VCaP (cell line): ENCODE measurements around the gene ZSCAN2.
"Not testable (repeated sequence)": the region's sequence is repeated elsewhere in the genome, so short reads cannot be mapped to it uniquely, and the experiment has no call there.

ENCODE experiments used
- H3K27ac ChIP-seq: fragments of 450-650 bp; 2 replicates; pipeline ENCODE4 v1.5.1; 2017
- TF ChIP-seq, protein P1 (sequence below): fragments of 450-650 bp; conservative IDR thresholded peaks from 2 replicates; pipeline ENCODE4 v1.5.1; 2017; ENCODE audit warnings: mild to moderate bottlenecking, moderate library complexity

Gene ZSCAN2

DNA sequence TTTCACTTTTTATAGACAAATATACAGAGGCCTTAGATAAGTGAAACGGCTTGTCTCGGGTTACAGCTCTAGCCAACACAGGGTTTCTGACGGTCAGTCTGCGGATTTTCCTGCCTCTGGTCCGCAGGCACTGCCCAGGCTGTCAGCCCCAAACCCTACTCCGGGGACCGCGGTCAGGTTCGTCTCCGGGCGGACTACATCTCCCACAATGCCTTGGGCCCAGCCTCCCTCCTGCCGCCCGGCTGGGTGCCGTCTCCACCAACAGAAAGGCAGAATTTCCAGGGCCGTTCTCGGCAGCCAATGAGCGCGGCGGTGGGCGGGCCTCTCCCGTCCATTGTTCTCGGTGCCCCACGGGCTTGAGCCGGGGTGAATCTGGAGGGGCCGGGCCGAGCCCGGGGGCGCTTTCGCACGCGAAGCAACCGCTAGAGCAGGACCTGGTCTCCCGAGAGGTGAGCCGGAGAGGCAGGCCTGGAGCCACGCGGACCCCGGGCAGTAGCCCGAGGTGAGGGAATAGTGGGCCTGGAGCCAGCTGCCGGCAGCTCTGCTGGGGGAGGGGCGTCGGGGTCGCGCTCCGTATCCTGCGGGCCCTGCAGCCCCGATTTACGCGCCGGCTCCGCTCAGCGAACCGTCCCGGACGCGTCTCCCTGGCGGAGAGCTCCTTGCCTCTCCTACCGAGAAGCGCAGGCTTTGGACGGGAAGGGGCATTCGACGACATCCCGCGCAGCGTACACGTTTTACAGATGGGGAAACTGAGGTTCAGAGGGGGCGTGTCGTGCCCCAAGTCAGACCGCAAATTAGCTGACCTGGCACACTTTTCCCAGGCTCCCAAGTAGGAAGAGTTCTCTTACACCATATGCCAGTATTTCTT lies at the start of gene ZSCAN2:
TSS of gene ZSCAN2 (plus strand) at position 323 of the 868 bp plus-strand sequence. CDS start 2,919 bp downstream, outside the sequence.
- TF ChIP-seq, protein P1, sequence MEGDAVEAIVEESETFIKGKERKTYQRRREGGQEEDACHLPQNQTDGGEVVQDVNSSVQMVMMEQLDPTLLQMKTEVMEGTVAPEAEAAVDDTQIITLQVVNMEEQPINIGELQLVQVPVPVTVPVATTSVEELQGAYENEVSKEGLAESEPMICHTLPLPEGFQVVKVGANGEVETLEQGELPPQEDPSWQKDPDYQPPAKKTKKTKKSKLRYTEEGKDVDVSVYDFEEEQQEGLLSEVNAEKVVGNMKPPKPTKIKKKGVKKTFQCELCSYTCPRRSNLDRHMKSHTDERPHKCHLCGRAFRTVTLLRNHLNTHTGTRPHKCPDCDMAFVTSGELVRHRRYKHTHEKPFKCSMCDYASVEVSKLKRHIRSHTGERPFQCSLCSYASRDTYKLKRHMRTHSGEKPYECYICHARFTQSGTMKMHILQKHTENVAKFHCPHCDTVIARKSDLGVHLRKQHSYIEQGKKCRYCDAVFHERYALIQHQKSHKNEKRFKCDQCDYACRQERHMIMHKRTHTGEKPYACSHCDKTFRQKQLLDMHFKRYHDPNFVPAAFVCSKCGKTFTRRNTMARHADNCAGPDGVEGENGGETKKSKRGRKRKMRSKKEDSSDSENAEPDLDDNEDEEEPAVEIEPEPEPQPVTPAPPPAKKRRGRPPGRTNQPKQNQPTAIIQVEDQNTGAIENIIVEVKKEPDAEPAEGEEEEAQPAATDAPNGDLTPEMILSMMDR = no peak
- H3K27ac ChIP-seq = peak within 1 kb of the TSS; percentile 81

DNA sequence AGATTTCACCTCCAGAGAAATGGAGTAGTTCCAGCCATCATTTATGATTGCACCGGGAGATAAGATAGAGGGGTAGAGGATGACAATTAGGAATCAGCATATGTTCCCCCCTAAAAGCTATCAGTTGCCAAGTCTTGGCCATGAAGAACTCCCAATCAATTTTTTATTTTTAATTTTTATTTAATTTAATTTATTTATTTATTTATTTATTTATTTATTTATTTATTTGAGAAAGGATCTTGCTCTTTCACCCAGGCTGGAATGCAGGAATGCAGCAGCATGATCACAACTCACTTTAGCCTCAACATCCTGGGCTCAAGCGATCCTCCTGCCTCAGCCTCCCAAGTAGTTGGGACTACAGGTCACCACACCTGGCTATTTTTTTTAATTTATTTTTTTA lies 49.2 kb upstream of the ZSCAN2 start:
- H3K27ac ChIP-seq = not testable (repeated sequence)

DNA sequence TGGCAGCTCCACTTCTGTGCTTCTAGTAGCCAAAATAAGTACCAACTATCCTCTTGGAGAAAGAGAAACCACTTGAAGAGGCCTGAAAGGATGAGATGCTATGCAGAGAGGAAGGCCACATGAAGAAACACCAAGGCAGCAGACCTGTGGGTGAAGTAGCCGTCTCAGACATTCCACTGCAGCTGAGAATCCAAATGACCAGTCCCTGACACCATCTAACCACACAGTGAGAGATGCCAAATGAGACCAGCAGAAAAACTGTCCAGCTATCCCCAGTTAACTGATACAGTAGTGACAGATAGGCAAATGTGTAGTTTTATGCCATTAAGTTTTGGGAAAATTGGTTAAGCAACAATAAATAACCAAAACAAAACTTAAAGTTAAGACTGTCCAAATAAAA lies 47.9 kb upstream of the ZSCAN2 start:
- H3K27ac ChIP-seq = no peak overlapping the region
- TF ChIP-seq, protein P1 = no peak

DNA sequence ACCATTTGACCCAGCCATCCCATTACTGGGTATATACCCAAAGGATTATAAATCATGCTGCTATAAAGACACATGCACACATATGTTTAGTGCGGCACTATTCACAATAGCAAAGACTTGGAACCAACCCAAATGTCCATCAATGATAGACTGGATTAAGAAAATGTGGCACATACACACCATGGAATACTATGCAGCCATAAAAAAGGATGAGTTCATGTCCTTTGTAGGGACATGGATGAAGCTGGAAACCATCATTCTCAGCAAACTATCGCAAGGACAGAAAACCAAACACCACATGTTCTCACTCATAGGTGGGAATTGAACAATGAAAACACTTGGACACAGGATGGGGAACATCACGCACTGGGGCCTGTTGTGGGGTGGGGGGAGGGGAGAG lies 44.1 kb upstream of the ZSCAN2 start:
- H3K27ac ChIP-seq = not testable (repeated sequence)

DNA sequence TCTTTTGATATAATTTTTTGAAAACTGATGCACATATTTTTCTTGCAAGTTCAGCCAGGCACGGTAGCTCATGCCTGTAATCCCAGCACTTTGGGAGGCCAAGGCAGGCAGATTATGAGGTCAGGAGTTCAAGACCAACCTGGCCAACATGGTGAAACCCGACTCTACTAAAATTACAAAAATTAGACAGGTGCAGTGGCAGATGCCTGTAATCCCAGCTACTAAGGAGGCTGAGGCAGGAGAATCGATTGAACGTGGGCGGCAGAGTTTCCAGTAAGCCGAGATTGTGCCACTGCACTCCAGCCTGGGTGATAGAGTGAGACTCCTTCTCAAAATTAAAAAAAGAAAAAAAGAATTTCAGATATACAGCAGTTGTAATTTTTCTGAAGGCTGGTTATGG lies 32.8 kb upstream of the ZSCAN2 start:
- H3K27ac ChIP-seq = peak overlapping the region; percentile 75

DNA sequence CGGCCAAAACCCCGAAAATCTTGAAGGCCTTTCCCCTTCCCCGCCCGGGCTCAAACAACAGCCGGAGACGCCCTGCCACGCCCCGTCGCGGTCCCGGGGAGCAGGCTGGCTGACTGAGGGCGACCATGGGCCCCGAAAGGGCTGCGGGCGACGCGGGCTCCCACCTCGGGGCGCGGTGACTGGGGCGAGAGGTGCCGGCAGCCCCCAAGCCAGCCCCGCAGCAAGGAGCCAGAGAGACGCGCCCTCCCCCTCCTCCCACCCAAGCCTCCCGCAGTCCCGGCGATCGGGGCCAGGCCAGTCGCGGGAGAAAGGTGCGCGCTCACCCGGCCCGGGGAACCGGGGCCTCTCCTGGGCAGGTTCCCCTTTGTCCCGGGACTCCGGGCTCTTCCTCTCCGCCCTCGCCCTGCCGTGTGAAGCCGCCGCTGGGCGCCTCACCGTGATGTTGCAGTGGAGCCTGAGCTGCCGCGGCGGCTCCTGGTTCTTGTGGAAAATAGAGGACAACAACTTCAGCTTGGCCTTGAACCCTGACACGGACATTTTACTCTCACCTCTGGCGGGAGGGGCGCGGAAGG lies 30.6 kb upstream of the ZSCAN2 start:
- TF ChIP-seq, protein P1 = no peak
- peak overlapping the region; percentile 75 for H3K27ac ChIP-seq

DNA sequence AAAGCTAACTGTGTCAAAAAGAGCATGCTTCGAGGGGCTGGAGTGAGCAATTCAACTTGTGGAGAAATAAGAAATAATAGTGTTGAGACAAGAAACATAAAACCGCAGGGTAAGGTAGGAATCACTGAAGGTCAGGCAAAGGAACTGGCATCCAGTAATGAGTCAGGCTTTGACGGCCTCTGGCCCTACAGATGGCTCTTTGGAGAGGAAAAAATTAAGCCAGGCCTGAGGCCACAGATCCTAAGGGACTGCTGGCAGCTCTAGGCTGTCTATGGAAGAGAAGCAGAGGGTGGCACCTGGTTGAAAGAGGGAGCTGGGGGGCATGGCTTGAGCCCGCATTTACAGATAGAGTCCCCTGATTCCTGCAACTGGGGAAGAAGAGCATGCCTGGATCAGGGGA lies 28.6 kb upstream of the ZSCAN2 start:
- no peak overlapping the region for H3K27ac ChIP-seq
- TF ChIP-seq, protein P1 = no peak

DNA sequence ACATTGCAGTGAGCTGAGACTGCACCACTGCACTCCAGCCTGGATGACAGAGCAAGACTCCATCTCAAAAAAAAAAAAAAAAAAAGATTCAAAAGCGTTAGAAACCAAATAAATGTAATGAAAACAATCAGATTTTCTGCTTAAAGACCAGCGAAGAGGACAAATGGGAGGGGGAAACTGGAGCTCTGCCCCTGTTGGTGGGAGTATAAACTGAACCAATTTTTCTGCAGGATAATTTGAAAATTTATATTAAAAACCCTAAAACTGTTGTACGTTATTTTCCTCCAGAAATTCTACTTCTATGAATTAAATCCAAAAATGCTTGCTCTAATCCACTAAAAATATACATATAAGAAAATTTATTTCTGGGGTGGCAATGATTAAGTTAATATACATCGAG lies 25.3 kb upstream of the ZSCAN2 start:
- no peak overlapping the region for H3K27ac ChIP-seq
- TF ChIP-seq, protein P1 = no peak

DNA sequence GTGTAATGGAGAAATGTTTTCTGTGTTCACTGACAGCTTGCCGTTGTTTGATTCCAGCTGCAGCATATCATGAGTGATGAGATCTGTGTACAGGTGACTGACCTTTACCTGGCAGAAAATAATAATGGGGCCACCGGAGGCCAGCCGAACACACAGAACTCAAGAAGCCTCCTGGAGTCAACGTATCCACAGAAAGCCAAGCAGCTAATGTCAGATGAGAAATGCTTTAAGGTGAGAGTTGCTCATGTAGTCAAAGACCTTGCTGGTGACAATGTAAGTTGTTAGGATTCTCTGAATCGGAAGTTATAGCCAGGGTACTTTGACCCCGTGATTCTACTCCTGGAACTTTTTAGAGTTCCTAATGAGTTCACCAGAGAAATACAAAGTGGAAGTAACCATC lies 22.9 kb upstream of the ZSCAN2 start:
- H3K27ac ChIP-seq = not testable (repeated sequence)

DNA sequence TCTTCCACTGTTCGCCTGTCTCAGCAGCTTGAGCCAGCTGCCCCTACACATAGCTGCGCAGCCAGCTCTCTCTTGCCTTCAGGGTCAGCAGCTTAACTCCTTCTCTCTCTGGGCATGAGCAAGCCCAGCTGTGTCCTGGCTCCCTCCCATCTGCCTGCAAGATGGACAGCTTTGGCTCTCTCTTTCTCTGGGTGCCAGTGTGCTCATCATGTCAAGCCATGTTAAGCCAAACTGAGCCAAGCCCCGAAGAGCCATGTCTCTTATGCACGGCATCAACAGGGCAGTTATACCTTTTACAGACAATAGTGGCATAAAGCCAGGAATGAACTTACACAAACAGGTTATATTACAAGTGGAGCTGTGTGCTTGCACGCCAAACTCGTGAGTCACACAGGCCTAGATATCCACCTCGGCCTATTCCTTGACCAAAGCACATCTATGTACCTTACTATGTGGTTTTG lies 21.5 kb upstream of the ZSCAN2 start:
- H3K27ac ChIP-seq = peak overlapping the region; percentile 53

DNA sequence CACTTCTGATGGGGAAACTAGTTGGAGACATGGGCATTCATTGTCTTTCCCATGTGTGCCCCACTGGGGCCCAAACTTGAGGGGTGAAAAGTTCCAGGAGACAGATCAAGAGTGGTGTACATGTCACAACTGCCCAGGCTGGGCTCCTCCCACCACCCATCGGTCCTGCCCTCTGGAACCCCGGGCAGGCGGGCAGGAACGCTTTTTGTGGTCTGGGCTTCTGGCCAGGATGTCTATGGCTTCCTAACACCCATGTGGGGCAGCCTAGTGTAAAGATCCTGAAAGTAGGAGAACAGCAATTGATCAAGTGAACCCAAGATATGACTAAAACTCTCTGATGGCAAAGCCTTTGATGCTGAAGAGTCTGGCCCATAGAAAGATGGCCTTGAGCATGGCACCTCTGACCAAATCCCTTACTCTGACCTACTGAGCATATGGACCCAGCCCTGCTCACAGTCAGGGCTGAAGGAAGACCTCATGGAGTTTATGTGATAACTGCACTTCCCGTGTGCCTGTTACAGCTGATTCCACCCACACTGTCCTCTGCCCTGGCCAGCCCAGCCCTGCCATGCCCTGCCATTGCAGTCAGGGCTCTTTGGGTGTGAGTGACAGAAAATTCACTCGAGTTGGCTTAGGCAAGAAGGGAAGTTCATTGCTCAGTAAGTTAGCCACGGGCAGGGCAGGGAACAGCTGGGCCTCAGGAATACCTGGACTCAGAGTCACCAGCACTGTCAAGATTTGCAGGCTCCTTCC lies 19.0 kb upstream of the ZSCAN2 start:
- not testable (repeated sequence) for H3K27ac ChIP-seq
